Endothelial cell of umbilical vein (primary cell): ENCODE results near the gene MTFP1. TPM values are rescaled to one million over a fixed set of nuclear protein-coding genes. Genes with fewer than 3 reads are reported as not detected.

Source experiments
- BruUV-seq: library from RNA; stranded (reverse); fragments of 400-500 nt; replicated peaks from 2 replicates; lab custom pipeline; 2021; lab: Mats Ljungman, UMichigan
- CTCF ChIA-PET: fragments of 300-600, 350-600 bp; sonication (Branson Sonifier 250); formaldehyde crosslinking; loops from one replicate; lab custom pipeline; 2021; ENCODE audit warnings: antibody characterized with exemption, inconsistent platforms; lab: Charles Lee
- POLR2A ChIA-PET: fragments of 300-600, 350-600 bp; sonication (Branson Sonifier 250); formaldehyde crosslinking; loops from one replicate; lab custom pipeline; 2021; ENCODE audit warnings: antibody characterized with exemption, inconsistent platforms; lab: Charles Lee
- DNase-seq: peaks from one replicate; pipeline ENCODE4 v3.0.0-alpha.2; 2011; ENCODE audit warnings: low read depth, low spot score
- FAIRE-seq: peaks from 2 replicates; lab custom pipeline; 2011; peaks lifted over from hg19 to GRCh38; lab: Jason Lieb, UNC
- H2AFZ ChIP-seq: 2 replicates; pipeline ENCODE4 v1.6.0; 2012; ENCODE audit warnings: low read depth, low read length, control low read depth, inconsistent platforms
- H3K27ac ChIP-seq: 2 replicates; pipeline ENCODE4 v1.5.1; 2011; ENCODE audit warnings: low read depth, mild to moderate bottlenecking, control low read depth, low read length, moderate library complexity; ENCODE audit not compliant: insufficient read depth
- H3K27me3 ChIP-seq, 2 experiments: 2 replicates each; pipeline versions ENCODE4 v1.6.0 to v1.6.1; 2011; ENCODE audit warnings: low read length in 2 of 2, mixed read lengths in 1 of 2; ENCODE audit not compliant: control insufficient read depth in 2 of 2, insufficient read depth in 2 of 2
- H3K36me3 ChIP-seq, 2 experiments: 2 replicates in 1 of 2; 3 replicates in 1 of 2; pipeline ENCODE4 v1.5.1; 2011; ENCODE audit warnings: low read length in 2 of 2, mild to moderate bottlenecking in 1 of 2, moderate library complexity in 1 of 2; ENCODE audit not compliant: control insufficient read depth in 2 of 2, insufficient read depth in 2 of 2; ENCODE audit errors: extremely low read depth in 1 of 2
- H3K4me1 ChIP-seq: 3 replicates; pipeline ENCODE4 v1.5.1; 2011; ENCODE audit warnings: mild to moderate bottlenecking, low read length; ENCODE audit not compliant: control insufficient read depth, insufficient read depth; ENCODE audit errors: extremely low read depth
- H3K4me2 ChIP-seq: 2 replicates; pipeline ENCODE4 v1.6.1; 2011; ENCODE audit warnings: low read length, control low read depth, mixed read lengths; ENCODE audit not compliant: insufficient read depth
- H3K4me3 ChIP-seq, 3 experiments: fragments of 200-600 bp in 1 of 3; sonication (generic), shearing (Covaris generic) in 1 of 3; replicated peaks in 1 of 3; 2 replicates each; pipeline ENCODE4 v1.5.1; 2011 to 2016; ENCODE audit warnings: control low read depth in 3 of 3, low read length in 3 of 3, mild to moderate bottlenecking in 2 of 3, inconsistent platforms in 1 of 3, low read depth in 1 of 3, moderate library complexity in 1 of 3; ENCODE audit not compliant: insufficient read depth in 1 of 3
- H3K79me2 ChIP-seq: 2 replicates; pipeline ENCODE4 v1.6.0; 2012; ENCODE audit warnings: low read length, inconsistent platforms; ENCODE audit not compliant: control insufficient read depth, insufficient read depth
- H3K9ac ChIP-seq: replicated peaks from 2 replicates; pipeline ENCODE3; 2011; ENCODE audit warnings: low read length, control low read depth; ENCODE audit not compliant: insufficient read depth; ENCODE audit errors: extremely low read depth
- H3K9me1 ChIP-seq: replicated peaks from 3 replicates; pipeline ENCODE4 v1.6.0; 2011; ENCODE audit warnings: mild to moderate bottlenecking, low read length; ENCODE audit not compliant: control insufficient read depth, insufficient read depth; ENCODE audit errors: extremely low read depth
- H3K9me3 ChIP-seq: replicated peaks from 2 replicates; pipeline ENCODE4 v1.5.1; 2012; ENCODE audit warnings: low read length, inconsistent platforms; ENCODE audit not compliant: control insufficient read depth, insufficient read depth
- H4K20me1 ChIP-seq: replicated peaks from 2 replicates; pipeline ENCODE3; 2011; ENCODE audit warnings: mild to moderate bottlenecking, low read length; ENCODE audit not compliant: control insufficient read depth, insufficient read depth; ENCODE audit errors: extremely low read depth
- EZH2 ChIP-seq: IDR thresholded peaks from 2 replicates; pipeline ENCODE4 v1.6.1; 2012; ENCODE audit warnings: borderline replicate concordance, low read depth, mild to moderate bottlenecking, moderate library complexity, low read length, inconsistent platforms; ENCODE audit not compliant: severe bottlenecking
- FOS ChIP-seq: IDR thresholded peaks from 2 replicates; pipeline ENCODE4 v1.6.1; 2011; ENCODE audit warnings: mild to moderate bottlenecking, low read length, moderate library complexity, borderline replicate concordance; ENCODE audit not compliant: insufficient read depth
- GATA2 ChIP-seq: IDR thresholded peaks from 2 replicates; pipeline ENCODE4 v1.7.0; 2011; ENCODE audit warnings: low read depth, mild to moderate bottlenecking, moderate library complexity, mixed read lengths, low read length; ENCODE audit not compliant: insufficient read length, insufficient read depth
- JUN ChIP-seq: IDR thresholded peaks from 2 replicates; pipeline ENCODE4 v1.6.1; 2011; ENCODE audit warnings: borderline replicate concordance, low read depth; ENCODE audit not compliant: insufficient read length, insufficient read depth
- MYC ChIP-seq: IDR thresholded peaks from one replicate; pipeline ENCODE4 v1.6.1; 2011; ENCODE audit warnings: mild to moderate bottlenecking, low read depth, low read length
- POLR2A ChIP-seq: IDR thresholded peaks from 2 replicates; pipeline ENCODE4 v1.6.1; 2012; ENCODE audit warnings: low read depth, mild to moderate bottlenecking, control low read depth, low read length
- POLR2AphosphoS5 ChIP-seq: IDR thresholded peaks from 2 replicates; pipeline ENCODE4 v1.6.1; 2012; ENCODE audit warnings: low read depth, mild to moderate bottlenecking, control low read depth, low read length, moderate library complexity; ENCODE audit not compliant: insufficient read depth
- dilution Hi-C: fragments of 300-500 bp; cut with MboI; formaldehyde crosslinking; loops from one replicate; pipeline ENCODE4 v1.15.0; 2019; ENCODE audit warnings: low sequenced_read_pairs; ENCODE audit not compliant: extremely low pct_ligation_motif_present
- intact Hi-C: fragments of 100-400 bp; cut with micrococcal nuclease; formaldehyde crosslinking; loops from one replicate; pipeline ENCODE4 v1.10.0; 2022
- polyA plus RNA-seq, 4 experiments: library from polyadenylated mRNA; depleted of rRNA in 3 of 4; stranded (reverse) in 3 of 4; unstranded in 1 of 4; fragments of >200 nt; gene quantifications; 2 replicates each; pipeline versions ENCODE4 v1.2.1 to v1.2.3, GENCODE V29; 2011 to 2012; ENCODE audit warnings: missing spikeins in 1 of 4
- total RNA-seq: library from RNA; stranded (reverse); gene quantifications from 2 replicates; pipeline ENCODE4 v1.2.3, GENCODE V29; 2021
- TF ChIP-seq, protein P1 (sequence below): IDR thresholded peaks from 2 replicates; pipeline ENCODE4 v1.6.1; 2011; ENCODE audit not compliant: insufficient read depth, insufficient read length
- TF ChIP-seq, protein P2 (sequence below), 2 donors: IDR thresholded peaks; 1 replicate in 1 of 2; 2 replicates in 1 of 2; pipeline ENCODE4 v1.5.1; 2011; ENCODE audit warnings: low read length in 2 of 2, mild to moderate bottlenecking in 2 of 2, moderate library complexity in 2 of 2, control low read depth in 1 of 2, inconsistent platforms in 1 of 2, low read depth in 1 of 2; ENCODE audit not compliant: insufficient read depth in 1 of 2; ENCODE audit errors: extremely low read depth in 1 of 2

Gene MTFP1
- total and polyA plus RNA-seq, 2 donors (not counting 3 experiments of a cell fraction or from before 2014, with no cell fraction given), result 30.3 to 41.9 TPM

DNA sequence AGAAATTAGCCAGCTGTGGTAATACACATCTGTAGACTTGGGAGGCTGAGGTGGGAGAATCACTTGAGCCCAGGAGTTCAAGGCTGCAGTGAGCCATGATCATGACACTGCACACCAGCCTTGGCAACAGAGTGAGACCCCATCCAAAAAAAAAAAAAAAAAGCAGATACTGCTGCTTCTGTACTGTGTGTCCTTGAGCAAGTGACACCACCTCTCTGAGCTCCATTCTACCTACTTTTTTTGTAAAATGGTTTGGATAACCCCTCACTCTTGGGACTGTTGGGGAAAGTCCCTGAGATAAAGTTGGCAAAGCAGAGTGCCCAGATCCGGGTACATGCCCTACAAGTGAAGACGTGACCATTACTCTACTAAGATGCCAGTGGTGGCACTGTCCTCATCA, 43.6 kb downstream of the MTFP1 start:
- TF ChIP-seq JUN (no peak), MYC (no peak), FOS (no peak), POLR2A (no peak), GATA2 (no peak), POLR2AphosphoS5 (no peak), EZH2 (no peak)
- TF ChIP-seq, protein P1, sequence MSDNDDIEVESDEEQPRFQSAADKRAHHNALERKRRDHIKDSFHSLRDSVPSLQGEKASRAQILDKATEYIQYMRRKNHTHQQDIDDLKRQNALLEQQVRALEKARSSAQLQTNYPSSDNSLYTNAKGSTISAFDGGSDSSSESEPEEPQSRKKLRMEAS, result no peak
- TF ChIP-seq, protein P2, sequence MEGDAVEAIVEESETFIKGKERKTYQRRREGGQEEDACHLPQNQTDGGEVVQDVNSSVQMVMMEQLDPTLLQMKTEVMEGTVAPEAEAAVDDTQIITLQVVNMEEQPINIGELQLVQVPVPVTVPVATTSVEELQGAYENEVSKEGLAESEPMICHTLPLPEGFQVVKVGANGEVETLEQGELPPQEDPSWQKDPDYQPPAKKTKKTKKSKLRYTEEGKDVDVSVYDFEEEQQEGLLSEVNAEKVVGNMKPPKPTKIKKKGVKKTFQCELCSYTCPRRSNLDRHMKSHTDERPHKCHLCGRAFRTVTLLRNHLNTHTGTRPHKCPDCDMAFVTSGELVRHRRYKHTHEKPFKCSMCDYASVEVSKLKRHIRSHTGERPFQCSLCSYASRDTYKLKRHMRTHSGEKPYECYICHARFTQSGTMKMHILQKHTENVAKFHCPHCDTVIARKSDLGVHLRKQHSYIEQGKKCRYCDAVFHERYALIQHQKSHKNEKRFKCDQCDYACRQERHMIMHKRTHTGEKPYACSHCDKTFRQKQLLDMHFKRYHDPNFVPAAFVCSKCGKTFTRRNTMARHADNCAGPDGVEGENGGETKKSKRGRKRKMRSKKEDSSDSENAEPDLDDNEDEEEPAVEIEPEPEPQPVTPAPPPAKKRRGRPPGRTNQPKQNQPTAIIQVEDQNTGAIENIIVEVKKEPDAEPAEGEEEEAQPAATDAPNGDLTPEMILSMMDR (IDR thresholded peaks at IDR 0.05; ENCODE audit: extremely low read depth in 1 of 2, insufficient read depth in 1 of 2, low read depth in 1 of 2, low read length in 2 of 2), result no peak
- no peak for FAIRE-seq
- H3K36me3 ChIP-seq, result no peaks in the 10 kb centered on the region
- peaks cover 4 to 21% of the 10 kb centered on the region in 2 experiments for H3K27me3 ChIP-seq
- no peak overlapping the region for H3K4me3 ChIP-seq
- no peaks in the 10 kb centered on the region for H3K9me1 ChIP-seq
- dilution Hi-C loops, result no loop called here
- BruUV-seq, result no TSS peak
- ChIA-PET CTCF (interaction anchor here (0.8 to 1.3 kb wide), 3 partner anchors 16 to 30 kb away, joined by 3 to 4 read pairs (median 3); no protein-coding TSS in a partner anchor), POLR2A (no interaction called here)
- H2AFZ ChIP-seq, result no peak overlapping the region
- H3K4me1 ChIP-seq, result no peaks in the 10 kb centered on the region
- no peak overlapping the region for H3K27ac ChIP-seq
- no peaks in the 10 kb centered on the region for H3K9me3 ChIP-seq
- H4K20me1 ChIP-seq, result no peaks in the 10 kb centered on the region
- intact Hi-C loops, result no loop called here
- H3K9ac ChIP-seq, result no peak overlapping the region
- H3K79me2 ChIP-seq, result no peaks in the 10 kb centered on the region
- H3K4me2 ChIP-seq, result no peak overlapping the region
- DNase-seq, result no peak
